Endometrial microvascular endothelial cells (primary cell): Measurements from ENCODE around the gene STK35. TPM values are rescaled to one million over a fixed set of nuclear protein-coding genes. Genes with fewer than 3 reads are reported as not detected.

ENCODE experiments used
- in situ Hi-C: cut with HindIII; loops from 2 replicates; pipeline ENCODE4 v1.10.0; 2017; ENCODE audit warnings: low sequenced_read_pairs, low pct_unique_long_range_greater_than_20kb; ENCODE audit errors: inconsistent ontology term
- total RNA-seq: library from RNA; depleted of rRNA; stranded (reverse); fragments of >200 nt; gene quantifications from one replicate; pipeline ENCODE4 v1.2.3, GENCODE V29; 2015; ENCODE audit errors: inconsistent ontology term

STK35 gene
- total RNA-seq, 1 donor from 2014 or later: 11.2 TPM

GRCh38 chr20:2149507-2149906 lies 47.9 kb downstream of the STK35 start:
- in situ Hi-C loops: no loop called here

GRCh38 chr20:2150660-2151059 lies 49.0 kb downstream of the STK35 start:
- in situ Hi-C loops: no loop called here

- in situ Hi-C loops: no loop called here
Observed at GRCh38 chr20:2151858-2152281, 50.2 kb downstream of the STK35 start.

GRCh38 chr20:2152317-2152716 lies 50.7 kb downstream of the STK35 start:
- in situ Hi-C loops: no loop called here

- in situ Hi-C loops: no loop called here
Observed at GRCh38 chr20:2153326-2153725, 51.7 kb downstream of the STK35 start.

GRCh38 chr20:2156224-2156623 lies 54.6 kb downstream of the STK35 start:
- in situ Hi-C loops: no loop called here

GRCh38 chr20:2156666-2157624 lies 55.3 kb downstream of the STK35 start:
- in situ Hi-C loops: no loop called here

- in situ Hi-C loops: no loop called here
Observed at GRCh38 chr20:2162125-2162822, 60.6 kb downstream of the STK35 start.

- in situ Hi-C loops: no loop called here
Observed at GRCh38 chr20:2162823-2163166, 61.2 kb downstream of the STK35 start.

GRCh38 chr20:2163312-2163711 lies 61.7 kb downstream of the STK35 start:
- in situ Hi-C loops: no loop called here

GRCh38 chr20:2163757-2164156 lies 62.1 kb downstream of the STK35 start:
- in situ Hi-C loops: no loop called here

GRCh38 chr20:2164421-2164820 lies 62.8 kb downstream of the STK35 start:
- in situ Hi-C loops: no loop called here

GRCh38 chr20:2164966-2165365 lies 63.3 kb downstream of the STK35 start:
- in situ Hi-C loops: no loop called here

GRCh38 chr20:2165871-2166270 lies 64.2 kb downstream of the STK35 start:
- in situ Hi-C loops: no loop called here

- in situ Hi-C loops: no loop called here
Observed at GRCh38 chr20:2167112-2167511, 65.5 kb downstream of the STK35 start.

GRCh38 chr20:2168946-2169345 lies 67.3 kb downstream of the STK35 start:
- in situ Hi-C loops: no loop called here

- in situ Hi-C loops: no loop called here
Observed at GRCh38 chr20:2169456-2170088, 67.9 kb downstream of the STK35 start.

GRCh38 chr20:2170404-2170803 lies 68.8 kb downstream of the STK35 start:
- in situ Hi-C loops: no loop called here

GRCh38 chr20:2171266-2171790 lies 69.7 kb downstream of the STK35 start:
- in situ Hi-C loops: no loop called here
